HG02970 (cell line): ENCODE data around the gene C1QL2.

Experiments
- ATAC-seq: cut with Tn5 transposase; IDR thresholded peaks from one replicate; pipeline ENCODE4 v1.9.1; 2021; ENCODE audit warnings: mild to moderate bottlenecking, moderate library complexity, moderate number of reproducible peaks; ENCODE audit not compliant: unreplicated experiment, low FRiP score

The C1QL2 gene

DNA sequence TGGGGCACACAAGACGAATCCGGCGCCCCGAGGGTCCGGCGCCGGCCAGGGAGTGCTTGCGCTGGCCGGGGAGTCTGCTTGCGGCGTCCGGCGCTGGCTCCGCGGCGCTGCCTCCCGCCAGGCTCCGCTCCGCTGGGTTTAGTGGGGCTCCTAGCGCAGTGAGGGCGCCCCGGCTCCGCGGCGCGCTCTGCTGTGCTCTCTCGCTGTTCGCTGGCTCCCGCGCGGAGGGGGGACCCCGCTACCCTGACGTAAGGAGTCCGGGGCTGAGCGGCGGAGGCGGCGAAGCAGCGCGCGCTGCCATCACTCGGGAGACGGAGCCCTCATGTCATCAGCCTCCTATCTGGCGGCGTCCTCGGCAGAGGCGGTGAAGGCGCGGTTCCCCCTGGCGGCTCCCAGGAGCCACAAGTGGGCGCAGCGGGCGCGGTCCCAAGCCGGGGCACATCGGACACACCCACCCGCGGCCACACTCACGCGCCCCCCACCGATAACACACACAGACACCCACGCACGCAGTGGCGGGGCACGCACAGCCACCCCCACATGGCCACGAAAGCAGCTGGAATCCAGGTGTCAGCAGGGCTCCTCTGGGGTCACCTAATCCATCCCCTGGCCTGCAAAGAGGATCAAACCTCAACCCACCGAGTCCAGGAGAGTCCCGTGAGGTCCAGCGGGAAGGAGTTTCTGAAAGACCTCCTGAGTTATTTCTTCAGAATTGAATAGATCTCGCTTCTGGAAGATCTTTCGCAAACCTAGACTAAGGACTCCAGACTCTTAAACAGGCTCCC is at the start of gene C1QL2:
TSS of gene C1QL2 (minus strand) at position 189 of the 785 bp plus-strand sequence. CDS start 482 bp downstream, outside the sequence.
- no peak for ATAC-seq

DNA sequence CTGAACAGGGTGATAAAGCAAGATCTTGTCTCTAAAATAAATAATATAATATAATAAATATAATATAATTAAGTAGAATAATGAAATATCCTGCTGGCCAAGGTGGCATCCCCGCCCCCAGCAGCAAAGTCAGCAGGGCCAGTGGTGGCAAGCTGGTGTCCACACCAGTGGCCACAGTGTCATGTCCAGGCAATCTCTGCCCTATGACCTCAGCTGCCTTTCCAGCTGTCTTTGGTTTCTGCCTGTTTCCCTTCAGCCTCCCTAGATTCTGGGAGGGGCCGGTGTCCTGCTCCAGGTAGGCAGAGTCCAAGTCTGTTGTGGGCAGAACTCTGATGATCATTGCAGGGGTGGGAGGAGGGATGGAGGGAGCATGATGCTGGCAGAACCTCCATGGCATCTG is 48.9 kb upstream of the C1QL2 start:
- ATAC-seq, result no peak

DNA sequence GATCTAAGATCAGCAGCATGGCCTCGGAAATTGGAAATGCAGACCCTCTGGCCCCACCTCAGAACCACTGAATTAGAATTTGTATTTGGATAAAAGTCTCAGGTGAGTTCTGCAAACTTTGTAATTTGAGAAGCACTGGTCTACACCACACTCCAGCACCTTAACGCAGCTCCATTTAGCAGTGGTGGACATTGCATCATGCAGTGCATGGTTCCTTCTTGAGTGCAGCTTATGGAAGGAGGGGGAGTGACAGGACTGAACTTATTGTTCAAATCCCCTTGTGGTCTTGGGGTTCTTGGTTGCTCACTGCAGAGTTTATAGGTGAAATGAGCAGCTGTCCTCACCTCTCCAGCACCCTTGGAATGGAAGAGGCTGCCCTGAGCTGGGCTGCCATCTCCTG is 47.6 kb upstream of the C1QL2 start:
- no peak for ATAC-seq

- ATAC-seq, result no peak
Measured at GRCh38 chr2:119205001-119205706, 46.6 kb upstream of the C1QL2 start.

GRCh38 chr2:119204525-119204924 is 46.0 kb upstream of the C1QL2 start:
- no peak for ATAC-seq

- ATAC-seq, result no peak
Measured at GRCh38 chr2:119202610-119203310, 44.2 kb upstream of the C1QL2 start.

DNA sequence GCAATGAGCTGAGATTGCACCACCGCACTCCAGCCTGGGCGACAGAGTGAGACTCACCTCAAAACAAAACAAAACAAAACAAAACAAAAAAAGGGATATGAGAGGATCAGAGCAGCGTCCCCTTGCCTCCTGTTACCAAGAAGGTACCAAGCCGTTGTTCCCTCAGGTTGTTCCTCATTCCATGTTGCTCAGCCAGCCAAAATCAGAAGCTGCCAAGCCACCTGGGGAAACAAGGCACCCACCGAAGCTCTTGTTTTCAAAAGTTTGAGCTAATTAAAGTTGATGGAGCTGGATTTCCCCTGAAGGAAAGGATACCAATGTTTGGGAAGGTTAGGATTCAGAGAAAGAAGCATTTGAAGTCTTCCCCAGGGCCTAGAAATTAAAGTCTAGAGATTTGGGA is 43.3 kb upstream of the C1QL2 start:
- no peak for ATAC-seq

- no peak for ATAC-seq
Measured at GRCh38 chr2:119198240-119198840, 39.8 kb upstream of the C1QL2 start.

- no peak for ATAC-seq
Measured at GRCh38 chr2:119197529-119198239, 39.1 kb upstream of the C1QL2 start.

DNA sequence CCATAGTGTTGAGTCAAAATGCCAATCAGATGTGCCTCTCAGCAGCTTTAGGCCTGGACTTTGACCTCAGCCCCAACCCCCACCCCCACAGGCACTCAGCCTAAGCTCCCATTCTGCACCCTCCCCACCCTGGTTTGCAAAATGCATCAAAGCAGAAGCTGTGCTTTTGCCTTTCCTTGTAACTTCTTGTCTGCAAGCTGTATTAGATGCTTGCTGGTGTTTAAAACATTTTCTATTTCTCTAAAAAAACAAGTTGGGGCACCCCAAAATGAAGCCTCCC is 38.5 kb upstream of the C1QL2 start:
- no peak for ATAC-seq

DNA sequence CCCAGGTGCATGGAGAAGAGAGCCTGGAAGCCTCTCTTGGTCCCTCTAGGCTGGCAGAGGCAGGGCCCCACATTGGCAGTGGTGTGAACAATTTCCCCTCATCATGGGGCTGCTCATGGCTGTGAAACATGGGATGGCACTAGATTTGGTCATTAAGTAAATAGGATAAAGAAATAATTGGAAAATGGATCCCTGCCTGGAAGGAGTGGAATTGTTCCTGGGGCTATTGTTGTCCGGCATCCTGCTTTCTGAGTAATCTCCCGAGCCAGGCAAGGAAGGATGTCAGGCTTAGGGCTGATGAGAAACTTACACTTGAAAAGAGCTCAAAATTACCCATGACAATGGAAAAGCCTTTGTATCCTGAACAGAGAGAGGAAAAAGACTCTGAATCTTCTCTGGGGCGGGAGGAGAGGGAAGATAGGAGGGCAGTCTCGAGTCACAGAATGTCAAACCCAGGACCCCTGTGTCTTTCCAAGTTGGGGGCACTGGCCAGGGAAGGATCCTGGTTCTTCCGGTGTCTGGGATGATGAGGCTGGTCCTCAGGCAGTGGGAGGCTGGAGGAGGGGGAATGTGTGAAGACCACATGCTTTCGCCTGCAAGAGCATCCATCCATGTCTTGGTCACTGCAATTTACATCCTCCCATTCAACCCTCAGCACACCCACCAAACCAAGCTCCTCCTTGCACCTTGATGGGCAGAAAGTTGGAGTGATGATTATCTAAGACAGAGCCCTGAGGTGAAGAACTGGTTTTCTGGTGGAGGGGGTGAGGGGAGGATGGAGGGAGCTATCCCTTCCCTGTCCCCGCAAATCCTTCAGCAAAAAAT is 38.0 kb upstream of the C1QL2 start:
- ATAC-seq, result no peak

- ATAC-seq, result no peak
Measured at GRCh38 chr2:119195887-119196286, 37.3 kb upstream of the C1QL2 start.

DNA sequence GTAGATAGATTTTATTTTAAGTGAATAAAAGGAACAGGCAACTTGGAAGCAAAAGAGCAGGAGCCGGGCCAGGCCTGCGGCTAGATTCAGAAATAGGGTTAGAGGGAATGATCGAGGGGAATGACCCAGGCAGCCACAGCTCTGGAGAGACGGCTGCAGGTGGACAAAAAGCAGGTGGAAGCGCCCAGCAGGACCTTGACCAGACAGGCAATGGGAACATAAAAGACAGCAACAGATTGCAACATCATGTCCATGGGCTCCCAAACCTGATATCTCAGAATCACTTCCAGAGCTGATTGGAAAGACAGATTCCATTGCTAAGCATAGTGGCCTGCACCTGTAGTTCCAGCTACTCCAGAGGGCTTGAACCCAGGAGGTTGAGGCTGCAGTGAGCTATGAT is 36.5 kb upstream of the C1QL2 start:
- ATAC-seq, result no peak

- ATAC-seq, result no peak
Measured at GRCh38 chr2:119192893-119193292, 34.3 kb upstream of the C1QL2 start.

DNA sequence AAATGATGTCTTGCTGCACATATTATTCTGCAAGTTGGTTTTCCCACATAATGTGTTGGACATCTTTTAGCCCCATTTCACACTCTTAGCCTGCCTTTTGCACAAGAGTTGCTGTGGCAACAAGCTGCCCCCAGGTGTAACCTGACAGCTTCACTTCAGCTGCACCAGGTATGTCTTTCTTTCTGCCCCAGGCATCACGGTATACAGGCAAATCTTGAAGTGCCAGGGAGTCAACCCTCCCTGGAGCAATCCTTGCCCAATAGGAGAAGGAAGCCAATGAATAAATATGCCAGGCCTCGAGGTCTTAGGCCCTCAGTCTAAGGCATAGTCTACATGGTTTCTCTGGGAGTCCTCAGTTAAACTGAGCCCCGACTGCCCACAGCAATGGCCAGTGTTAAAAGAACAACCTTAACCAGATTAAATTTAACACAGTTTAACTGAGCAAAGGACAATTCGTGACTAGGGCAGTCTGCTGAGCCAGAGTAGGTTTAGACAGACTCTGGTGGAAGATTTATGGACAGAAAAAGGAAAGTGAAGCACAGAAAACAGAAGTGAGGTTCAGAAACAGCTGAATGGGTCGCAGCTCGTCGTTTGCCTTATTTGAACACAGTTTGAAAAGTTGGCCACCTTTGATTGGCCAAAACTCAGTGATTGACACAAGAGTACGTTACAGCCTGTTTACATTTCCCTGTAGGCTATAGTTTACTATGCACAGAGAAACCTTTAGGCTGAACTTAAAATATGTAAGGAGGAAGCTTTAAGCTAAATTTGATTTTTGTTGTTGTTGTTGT is 32.0 kb upstream of the C1QL2 start:
- ATAC-seq, result no peak

DNA sequence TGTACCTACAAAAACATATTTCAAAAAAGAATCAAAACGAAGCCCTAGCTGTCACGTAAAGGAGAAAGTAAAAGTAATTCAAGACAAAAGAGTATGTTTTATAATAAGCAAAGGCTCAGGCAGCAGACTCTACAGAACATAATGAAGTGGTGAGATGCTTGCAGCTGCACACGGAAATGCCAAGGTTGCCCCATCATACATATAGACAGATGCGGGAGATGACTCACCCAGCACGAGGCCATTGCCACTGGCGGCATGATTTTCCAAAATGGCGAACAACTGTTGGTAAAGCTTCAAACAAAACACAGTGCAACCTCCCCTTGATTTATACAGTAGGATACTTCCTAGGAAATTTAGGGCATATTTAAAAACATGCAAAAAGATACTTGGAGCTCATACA is 26.0 kb upstream of the C1QL2 start:
- no peak for ATAC-seq

GRCh38 chr2:119181791-119182445 is 23.4 kb upstream of the C1QL2 start:
- no peak for ATAC-seq

DNA sequence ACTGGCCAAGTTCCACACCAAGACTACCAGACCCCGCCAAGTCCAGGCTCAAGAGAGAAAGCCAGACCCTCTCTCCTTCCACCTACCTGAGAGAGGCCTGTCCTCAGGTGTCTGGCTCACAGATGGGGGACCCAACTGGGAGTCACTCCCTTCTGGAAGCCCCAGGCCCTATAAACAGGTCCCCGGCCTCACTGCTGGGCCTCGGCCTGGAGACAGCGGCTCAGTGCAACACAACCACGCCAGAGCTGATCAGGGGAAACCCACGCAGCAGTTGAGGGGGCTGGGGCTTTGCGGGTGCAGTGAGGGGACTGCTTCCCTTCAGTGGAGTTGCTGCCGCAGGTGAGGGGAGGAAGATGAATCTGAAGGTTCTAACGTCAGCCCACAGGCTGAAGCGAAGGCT is 22.8 kb upstream of the C1QL2 start:
- no peak for ATAC-seq
